ENCODE data around the gene SAMD1. TPM values are rescaled to one million over a fixed set of nuclear protein-coding genes. Genes with fewer than 3 reads are reported as not detected.

Gene SAMD1
- total and polyA plus RNA-seq, 9 of the 15 experiments (the other 6 are each of a cell fraction or from before 2014, with no cell fraction given), result 2.9 to 96.0 (median 43.5) TPM

DNA sequence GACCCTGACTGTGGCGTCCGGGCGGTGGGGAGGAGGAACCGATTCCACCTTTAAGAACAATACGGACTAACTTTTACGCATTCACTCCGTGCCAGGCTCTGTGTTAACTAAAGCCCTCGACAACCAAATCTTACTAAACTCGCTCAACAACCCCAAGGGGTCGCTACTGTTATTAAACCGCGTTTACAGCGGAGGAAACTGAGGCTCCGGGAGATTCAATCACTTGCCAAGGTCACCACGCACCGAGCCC, 1.2 kb downstream of the SAMD1 start:
- ChIA-PET CTCF (ENCODE audit: low intra/inter-chr PET ratio) (interaction anchor here (0.6 to 1.0 kb wide), 3 partner anchors 16 to 210 kb away, joined by 3 to 5 read pairs (median 3); no protein-coding TSS in a partner anchor), POLR2A (no interaction called here)
- in situ Hi-C loops (cut with MboI) (no loop called here), intact Hi-C loops (cut with micrococcal nuclease) (no loop called here)
- FAIRE-seq (no peak), ATAC-seq (no peak), DNase-seq (ENCODE audit: extremely low read depth in 1 of 4, low spot score in 3 of 4) (no peak)
- Histone ChIP-seq H3K9ac (ENCODE audit: insufficient read depth in 1 of 2, low read depth in 2 of 2, low read length in 2 of 2) (peak overlapping the region; percentile 39 to 89; a peak in 3 of 4 replicates), H3K27ac (ENCODE audit: extremely low read depth, low read depth, low read length) (peak overlapping the region; percentile 59; the same call in 1 of the 3 replicates), H3K36me3 (ENCODE audit: control insufficient read depth, insufficient read depth, low read length) (peaks cover 22% of the 10 kb centered on the region; the same call in 2 of the 3 replicates), H3K9me3 (replicated peaks; ENCODE audit: control insufficient read depth, insufficient read depth, low read depth, low read length) (peaks cover 10% of the 10 kb centered on the region), H2AFZ (ENCODE audit: low read depth, low read length) (no peak overlapping the region), H3K27me3 (ENCODE audit: control insufficient read depth in 2 of 2, insufficient read depth in 2 of 2, low read length in 2 of 2) (no peaks in the 10 kb centered on the region), H3K4me3 (peak overlapping the region; percentile 63), H4K20me1 (replicated peaks; ENCODE audit: control insufficient read depth, insufficient read depth, low read length) (no peaks in the 10 kb centered on the region), H3K4me1 (replicated peaks in 1 of 2; ENCODE audit: control insufficient read depth in 2 of 2, insufficient read depth in 2 of 2, low read length in 2 of 2) (peaks cover 11 to 39% of the 10 kb centered on the region in 2 experiments; a peak in 3 of 5 replicates), H3K79me2 (ENCODE audit: control insufficient read depth, insufficient read depth, low read length) (peaks cover 13% of the 10 kb centered on the region), H3K9me1 (ENCODE audit: control insufficient read depth, insufficient read depth, low read length) (no peaks in the 10 kb centered on the region), H3K4me2 (ENCODE audit: insufficient read depth, low read length) (peak overlapping the region; percentile 50)
- TF ChIP-seq, protein P1, sequence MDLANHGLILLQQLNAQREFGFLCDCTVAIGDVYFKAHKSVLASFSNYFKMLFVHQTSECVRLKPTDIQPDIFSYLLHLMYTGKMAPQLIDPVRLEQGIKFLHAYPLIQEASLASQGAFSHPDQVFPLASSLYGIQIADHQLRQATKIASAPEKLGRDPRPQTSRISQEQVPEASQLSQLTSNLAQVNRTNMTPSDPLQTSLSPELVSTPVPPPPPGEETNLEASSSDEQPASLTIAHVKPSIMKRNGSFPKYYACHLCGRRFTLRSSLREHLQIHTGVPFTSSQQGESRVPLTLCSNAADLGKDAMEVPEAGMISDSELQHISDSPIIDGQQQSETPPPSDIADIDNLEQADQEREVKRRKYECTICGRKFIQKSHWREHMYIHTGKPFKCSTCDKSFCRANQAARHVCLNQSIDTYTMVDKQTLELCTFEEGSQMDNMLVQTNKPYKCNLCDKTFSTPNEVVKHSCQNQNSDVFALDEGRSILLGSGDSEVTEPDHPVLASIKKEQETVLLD (IDR thresholded peaks at IDR 0.05), result 0 out of 2 replicates have a peak, but pooled peaks have one; percentile 12
- TF ChIP-seq, protein P2, sequence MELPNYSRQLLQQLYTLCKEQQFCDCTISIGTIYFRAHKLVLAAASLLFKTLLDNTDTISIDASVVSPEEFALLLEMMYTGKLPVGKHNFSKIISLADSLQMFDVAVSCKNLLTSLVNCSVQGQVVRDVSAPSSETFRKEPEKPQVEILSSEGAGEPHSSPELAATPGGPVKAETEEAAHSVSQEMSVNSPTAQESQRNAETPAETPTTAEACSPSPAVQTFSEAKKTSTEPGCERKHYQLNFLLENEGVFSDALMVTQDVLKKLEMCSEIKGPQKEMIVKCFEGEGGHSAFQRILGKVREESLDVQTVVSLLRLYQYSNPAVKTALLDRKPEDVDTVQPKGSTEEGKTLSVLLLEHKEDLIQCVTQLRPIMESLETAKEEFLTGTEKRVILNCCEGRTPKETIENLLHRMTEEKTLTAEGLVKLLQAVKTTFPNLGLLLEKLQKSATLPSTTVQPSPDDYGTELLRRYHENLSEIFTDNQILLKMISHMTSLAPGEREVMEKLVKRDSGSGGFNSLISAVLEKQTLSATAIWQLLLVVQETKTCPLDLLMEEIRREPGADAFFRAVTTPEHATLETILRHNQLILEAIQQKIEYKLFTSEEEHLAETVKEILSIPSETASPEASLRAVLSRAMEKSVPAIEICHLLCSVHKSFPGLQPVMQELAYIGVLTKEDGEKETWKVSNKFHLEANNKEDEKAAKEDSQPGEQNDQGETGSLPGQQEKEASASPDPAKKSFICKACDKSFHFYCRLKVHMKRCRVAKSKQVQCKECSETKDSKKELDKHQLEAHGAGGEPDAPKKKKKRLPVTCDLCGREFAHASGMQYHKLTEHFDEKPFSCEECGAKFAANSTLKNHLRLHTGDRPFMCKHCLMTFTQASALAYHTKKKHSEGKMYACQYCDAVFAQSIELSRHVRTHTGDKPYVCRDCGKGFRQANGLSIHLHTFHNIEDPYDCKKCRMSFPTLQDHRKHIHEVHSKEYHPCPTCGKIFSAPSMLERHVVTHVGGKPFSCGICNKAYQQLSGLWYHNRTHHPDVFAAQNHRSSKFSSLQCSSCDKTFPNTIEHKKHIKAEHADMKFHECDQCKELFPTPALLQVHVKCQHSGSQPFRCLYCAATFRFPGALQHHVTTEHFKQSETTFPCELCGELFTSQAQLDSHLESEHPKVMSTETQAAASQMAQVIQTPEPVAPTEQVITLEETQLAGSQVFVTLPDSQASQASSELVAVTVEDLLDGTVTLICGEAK (IDR thresholded peaks at IDR 0.05), result 0 out of 2 replicates have a peak, but pooled peaks have one; percentile 25
- TF ChIP-seq, protein P2 (CRISPR knock-in tag; IDR thresholded peaks at IDR 0.05), result no peak
- no peak for TF ChIP-seq TEAD2 (tag; IDR thresholded peaks at IDR 0.05)
- WGBS (ENCODE audit: insufficient coverage, low coverage, missing lambda C conversion rate), result 17% methylated on average over 14 of the region's 16 CpGs
- no TSS peak for BruUV-seq (replicated peaks)
